DLD1 (cell line): ENCODE measurements around the gene TPGS1.

ENCODE experiments used
- in situ Hi-C: cut with HindIII; loops from 2 replicates; pipeline ENCODE4 v1.10.0; 2017; ENCODE audit warnings: low sequenced_read_pairs

The TPGS1 gene, protein sequence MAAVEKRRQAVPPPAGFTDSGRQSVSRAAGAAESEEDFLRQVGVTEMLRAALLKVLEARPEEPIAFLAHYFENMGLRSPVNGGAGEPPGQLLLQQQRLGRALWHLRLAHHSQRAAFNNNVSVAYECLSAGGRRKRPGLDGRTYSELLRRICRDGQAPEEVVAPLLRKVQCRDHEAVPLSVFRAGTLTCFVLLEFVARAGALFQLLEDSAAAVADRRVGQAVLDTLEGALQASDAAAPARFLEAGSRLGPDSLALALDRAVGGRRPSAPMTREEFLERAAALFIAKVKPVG

GRCh38 chr19:507286-508203, at the start of gene TPGS1:
TSS of gene TPGS1 (plus strand) at chr19:507497. CDS start at chr19:507507, 10 bp downstream.
- in situ Hi-C loops, result no loop called here

GRCh38 chr19:457636-458035, 49.7 kb upstream of the TPGS1 start:
- in situ Hi-C loops, result no loop called here

DNA sequence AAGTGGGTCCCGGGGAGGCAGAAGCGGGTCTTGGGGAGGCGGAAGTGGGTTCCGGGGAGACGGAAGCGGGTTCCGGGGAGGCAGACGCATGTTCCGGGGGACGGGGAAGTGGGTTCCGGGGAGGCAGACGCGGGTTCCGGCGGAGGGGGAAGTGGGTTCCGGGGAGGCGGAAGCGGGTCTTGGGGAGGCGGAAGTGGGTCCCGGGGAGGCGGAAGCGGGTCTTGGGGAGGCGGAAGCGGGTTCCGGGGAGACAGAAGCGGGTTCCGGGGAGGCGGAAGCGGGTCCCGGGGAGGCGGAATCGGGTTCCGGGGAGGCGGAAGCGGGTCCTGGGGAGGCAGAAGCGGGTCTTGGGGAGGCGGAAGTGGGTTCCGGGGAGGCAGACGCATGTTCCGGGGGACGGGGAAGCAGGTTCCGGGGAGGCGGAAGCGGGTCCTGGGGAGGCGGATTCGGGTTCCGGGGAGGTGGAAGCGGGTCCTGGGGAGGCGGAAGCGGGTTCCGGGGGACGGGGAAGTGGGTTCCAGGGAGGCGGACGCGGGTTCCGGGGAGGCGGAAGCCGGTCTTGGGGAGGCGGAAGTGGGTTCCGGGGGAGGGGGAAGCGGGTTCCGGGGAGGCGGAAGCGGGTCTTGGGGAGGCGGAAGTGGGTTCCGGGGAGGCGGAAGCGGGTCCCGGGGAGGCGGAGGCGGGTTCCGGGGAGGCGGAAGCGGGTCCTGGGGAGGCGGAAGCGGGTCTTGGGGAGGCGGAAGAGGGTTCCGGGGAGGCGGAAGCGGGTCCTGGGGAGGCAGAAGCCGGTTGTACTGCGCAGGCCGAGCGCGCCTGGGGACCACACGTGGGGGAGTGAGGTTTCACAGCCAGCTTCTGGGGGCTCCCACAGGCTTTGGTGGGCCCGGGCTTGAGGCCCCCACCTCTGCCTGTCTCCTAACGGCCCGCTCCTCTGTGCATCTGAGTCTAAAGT, 48.9 kb upstream of the TPGS1 start:
- in situ Hi-C loops, result no loop called here

DNA sequence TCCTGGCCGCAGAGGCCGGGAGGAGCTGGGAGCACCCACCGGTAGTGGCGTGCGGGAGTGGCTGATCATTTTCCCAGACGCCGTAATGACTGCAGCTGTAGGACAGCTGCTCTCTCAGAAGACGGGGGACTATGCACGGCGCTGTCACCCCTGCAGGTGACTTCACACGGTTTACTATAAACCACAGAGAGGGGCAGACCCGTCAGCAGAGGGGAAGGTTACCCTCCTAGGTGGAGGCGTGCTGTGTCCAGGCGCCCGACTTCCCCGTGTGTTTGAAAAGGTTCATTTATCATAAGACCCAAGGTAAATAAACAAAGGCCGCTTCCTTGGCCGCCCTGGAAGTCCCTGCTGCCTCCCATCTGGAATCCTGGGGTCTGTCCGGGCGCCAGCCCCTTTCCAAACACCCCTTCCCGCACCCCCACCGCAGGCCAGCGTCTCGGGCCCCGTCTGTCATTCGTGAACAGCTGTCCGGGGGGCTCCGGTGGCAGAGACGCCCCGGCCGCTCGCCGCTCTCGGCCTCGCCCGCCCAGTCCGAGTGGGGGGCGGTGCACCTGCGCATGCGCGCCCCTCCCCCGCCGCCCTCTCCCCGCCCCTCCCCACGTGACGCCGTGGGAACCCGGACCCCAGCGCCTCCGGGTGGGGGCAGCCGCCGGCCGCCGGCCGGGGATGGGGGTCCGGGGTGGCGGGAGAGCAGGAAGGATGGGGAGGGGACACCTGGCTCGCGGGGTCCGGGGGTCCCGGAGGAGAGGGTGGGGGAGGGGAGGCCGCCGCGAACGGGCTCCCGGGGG, 47.4 kb upstream of the TPGS1 start:
- in situ Hi-C loops, result no loop called here

DNA sequence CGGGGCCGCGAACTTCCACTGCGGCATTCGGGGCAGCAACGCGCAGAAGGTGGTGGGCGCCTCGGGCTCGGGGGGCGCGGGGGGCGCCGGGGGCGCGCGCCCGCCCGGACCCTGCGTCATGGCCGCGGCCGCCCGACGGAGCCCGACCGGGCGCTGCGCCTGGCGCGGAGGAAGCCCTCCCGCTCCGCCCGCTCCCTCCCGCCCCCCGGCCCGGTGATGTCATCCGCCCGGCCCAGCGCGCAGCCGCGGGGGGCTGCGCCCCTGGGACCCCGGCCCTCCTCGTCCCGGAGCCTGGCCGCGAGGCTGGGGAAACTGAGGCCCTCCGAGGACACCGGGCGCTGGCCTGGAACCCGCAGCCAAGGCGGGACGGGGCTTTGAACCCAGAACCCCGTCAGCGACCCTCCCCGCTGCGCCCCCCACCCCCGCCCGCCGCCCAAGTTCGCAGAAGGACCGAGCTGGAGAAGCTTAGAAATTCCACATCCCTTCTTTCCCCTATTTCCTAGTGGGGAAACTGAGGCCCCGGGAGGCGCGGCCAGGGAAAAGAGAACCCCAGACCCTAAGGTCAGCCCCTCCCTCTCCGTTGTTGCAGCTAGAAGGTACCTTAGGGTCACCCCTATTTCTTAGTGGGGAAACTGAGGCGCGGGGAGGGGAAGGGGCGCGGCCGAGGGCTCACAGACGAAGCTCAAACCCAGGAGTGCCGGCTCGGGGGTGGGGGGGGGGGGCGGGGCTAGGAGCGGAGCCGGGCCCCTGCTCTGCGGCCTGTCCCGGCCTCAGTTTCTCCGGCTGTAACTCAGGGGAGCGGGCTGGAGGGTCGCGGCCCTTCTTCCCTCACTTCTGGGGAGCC, 46.2 kb upstream of the TPGS1 start, which contains the start of gene SHC2:
TSS of gene SHC2 (minus strand) at position 157 of the 844 bp plus-strand sequence. CDS start at position 120, 37 bp downstream.
- in situ Hi-C loops, result no loop called here

- in situ Hi-C loops, result no loop called here
Measured at GRCh38 chr19:461721-462551, 45.4 kb upstream of the TPGS1 start.

DNA sequence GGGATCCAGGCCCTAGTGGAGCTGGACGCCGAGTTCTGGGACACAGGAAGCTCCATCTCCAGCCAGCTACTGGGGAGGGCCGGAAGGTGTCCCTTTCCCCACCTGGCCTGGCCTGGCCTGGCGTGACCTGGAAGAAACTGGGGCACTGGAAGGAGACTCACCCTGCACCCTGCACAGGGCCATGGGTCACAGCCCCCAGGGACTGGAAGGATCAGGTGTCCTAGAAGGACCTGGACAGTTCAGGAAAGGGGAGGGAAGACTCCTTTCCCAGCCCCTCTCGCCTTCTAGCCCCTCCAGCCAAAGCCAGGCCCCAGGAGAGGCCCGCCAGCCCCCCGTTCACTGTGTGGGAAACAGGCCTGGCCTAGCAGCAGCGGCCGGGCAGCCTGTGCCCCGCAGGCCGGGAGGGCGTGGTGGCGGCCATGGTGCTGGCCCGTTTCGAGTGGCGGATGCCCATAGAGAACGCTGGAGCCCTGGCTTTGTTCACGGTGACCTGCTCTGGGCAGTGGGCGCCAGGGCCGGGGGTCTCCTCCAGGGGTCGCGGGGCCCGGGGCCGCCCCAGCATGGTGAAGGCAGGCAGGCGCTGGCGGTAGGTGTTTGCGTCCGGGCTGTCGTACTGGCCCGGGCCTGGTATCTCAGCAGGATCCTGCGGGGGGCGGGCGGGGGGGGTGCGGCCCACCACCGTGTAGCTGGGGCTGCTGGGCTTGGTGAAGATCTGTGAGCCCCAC, 43.7 kb upstream of the TPGS1 start:
- in situ Hi-C loops, result no loop called here

DNA sequence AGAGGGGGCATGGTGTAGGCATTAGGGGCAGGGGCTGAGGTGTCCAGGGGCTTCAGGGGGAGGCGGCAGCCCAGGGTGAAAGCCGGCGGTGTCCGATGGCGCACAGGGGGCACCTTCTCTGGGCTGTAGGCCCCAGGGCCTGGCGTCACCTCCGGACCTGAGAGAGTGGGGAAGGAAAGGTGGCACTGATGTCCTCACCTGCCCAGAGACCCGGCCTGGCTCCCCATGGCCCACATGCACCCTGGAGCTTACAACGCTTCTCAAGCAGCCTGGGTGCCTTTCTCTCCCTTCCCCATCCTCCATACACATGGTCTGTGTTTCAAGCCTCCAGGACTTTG, 43.1 kb upstream of the TPGS1 start:
- in situ Hi-C loops, result no loop called here

- in situ Hi-C loops, result no loop called here
Measured at GRCh38 chr19:465056-465816, 42.1 kb upstream of the TPGS1 start.

- in situ Hi-C loops, result no loop called here
Measured at GRCh38 chr19:467554-467953, 39.7 kb upstream of the TPGS1 start.

DNA sequence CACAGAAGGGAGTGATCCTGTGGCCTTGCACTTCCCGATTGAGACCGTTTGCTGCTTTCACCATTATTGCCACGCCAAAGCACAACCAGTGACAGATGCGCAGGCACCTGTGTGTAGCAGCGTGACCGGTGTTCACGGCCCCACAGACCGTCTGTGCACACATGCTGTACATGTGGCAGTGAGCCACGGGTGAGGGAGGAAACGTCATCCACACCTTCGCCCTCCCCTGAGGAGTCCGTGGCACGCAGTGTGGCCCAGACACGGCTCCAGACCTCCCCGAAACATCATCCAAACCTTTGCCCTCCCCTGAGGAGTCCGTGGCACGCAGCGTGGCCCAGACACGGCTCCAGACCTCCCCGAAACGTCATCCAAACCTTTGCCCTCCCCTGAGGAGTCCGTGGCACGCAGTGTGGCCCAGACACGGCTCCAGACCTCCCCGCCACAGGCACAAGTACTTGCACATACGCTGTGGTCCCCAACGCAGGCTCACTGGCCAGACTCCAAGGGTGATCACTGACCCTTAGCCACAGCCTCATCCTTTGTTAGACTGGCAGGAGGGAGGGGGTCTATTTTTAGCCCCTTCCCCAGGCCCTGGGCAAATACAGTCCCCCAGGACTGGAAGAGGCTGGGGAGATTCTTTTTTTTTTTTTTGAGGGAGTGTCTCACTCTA, 38.6 kb upstream of the TPGS1 start:
- in situ Hi-C loops, result no loop called here

DNA sequence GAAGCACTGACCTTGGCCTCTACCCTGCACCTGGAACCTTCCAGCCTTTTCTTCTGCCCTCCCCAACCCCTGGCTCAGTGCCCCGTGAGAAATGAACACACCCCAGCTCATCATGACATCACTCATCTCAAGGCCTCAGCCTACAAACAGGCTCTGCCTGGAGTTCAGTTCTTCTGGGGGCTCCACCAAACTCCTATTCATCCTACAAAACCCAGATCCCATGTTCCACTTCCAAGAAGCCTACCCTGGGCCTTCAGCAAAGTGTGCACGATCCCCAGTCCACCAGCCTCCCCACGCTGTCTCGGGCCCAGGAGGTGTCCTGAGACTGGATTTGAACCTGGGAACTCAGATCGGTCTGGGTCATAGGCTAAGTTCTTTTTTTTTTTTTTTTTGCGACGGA, 37.5 kb upstream of the TPGS1 start:
- in situ Hi-C loops, result no loop called here

- in situ Hi-C loops, result no loop called here
Measured at GRCh38 chr19:470701-471100, 36.6 kb upstream of the TPGS1 start.

GRCh38 chr19:472005-472858, 35.1 kb upstream of the TPGS1 start:
- in situ Hi-C loops, result no loop called here
